Esophagus muscularis mucosa (tissue), 4 donors: ENCODE data around the gene MPZ.

Experiments
- EP300 ChIP-seq: sonication (generic); formaldehyde crosslinking; IDR thresholded peaks from one replicate; pipeline ENCODE4 v1.6.1; 2017; ENCODE audit warnings: antibody characterized with exemption
- POLR2A ChIP-seq: fragments of 450-650 bp; IDR thresholded peaks from one replicate; pipeline ENCODE4 v1.6.1; 2017; ENCODE audit warnings: antibody characterized with exemption, moderate library complexity, mild to moderate bottlenecking, low read depth
- POLR2AphosphoS5 ChIP-seq, 2 donors: sonication (generic); formaldehyde crosslinking; IDR thresholded peaks; one replicate each; pipeline ENCODE4 v1.6.1; 2017; ENCODE audit warnings: antibody characterized with exemption in 2 of 2
- TF ChIP-seq, protein P1 (sequence below), 3 experiments: fragments of 200-600 bp in 2 of 3; fragments of 450-650 bp in 1 of 3; sonication (generic) in 2 of 3; IDR thresholded peaks; one replicate each; pipeline ENCODE4 v1.5.1; 2017 to 2019; ENCODE audit warnings: antibody characterized with exemption in 3 of 3, mild to moderate bottlenecking in 2 of 3, moderate library complexity in 1 of 3

DNA sequence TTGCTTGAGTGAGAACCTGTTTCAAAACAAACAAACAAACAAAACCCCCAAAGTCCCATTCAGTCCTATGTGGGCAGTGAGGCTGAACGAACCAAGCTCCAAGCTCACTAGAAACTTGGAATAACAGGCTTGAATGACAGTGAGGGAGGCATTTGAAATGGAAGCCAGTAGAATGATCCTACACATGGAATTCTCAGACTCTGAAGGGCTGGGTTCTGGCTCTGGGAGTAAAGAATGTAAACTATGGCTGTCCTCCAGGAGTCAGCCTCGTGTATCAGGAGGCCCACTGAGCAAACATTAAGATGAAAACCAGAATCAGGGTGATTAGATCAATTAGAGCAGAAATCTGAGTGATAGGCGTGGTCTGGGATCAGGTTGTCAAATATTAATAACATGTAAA is 36.4 kb downstream of the MPZ start:
- TF ChIP-seq, protein P1, sequence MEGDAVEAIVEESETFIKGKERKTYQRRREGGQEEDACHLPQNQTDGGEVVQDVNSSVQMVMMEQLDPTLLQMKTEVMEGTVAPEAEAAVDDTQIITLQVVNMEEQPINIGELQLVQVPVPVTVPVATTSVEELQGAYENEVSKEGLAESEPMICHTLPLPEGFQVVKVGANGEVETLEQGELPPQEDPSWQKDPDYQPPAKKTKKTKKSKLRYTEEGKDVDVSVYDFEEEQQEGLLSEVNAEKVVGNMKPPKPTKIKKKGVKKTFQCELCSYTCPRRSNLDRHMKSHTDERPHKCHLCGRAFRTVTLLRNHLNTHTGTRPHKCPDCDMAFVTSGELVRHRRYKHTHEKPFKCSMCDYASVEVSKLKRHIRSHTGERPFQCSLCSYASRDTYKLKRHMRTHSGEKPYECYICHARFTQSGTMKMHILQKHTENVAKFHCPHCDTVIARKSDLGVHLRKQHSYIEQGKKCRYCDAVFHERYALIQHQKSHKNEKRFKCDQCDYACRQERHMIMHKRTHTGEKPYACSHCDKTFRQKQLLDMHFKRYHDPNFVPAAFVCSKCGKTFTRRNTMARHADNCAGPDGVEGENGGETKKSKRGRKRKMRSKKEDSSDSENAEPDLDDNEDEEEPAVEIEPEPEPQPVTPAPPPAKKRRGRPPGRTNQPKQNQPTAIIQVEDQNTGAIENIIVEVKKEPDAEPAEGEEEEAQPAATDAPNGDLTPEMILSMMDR (IDR thresholded peaks at IDR 0.05), result no peak
- TF ChIP-seq EP300 (no peak), POLR2A (no peak), POLR2AphosphoS5 (IDR thresholded peaks at IDR 0.05) (no peak)
